ENCODE measurements around the gene TMEM31.

Gene TMEM31

DNA sequence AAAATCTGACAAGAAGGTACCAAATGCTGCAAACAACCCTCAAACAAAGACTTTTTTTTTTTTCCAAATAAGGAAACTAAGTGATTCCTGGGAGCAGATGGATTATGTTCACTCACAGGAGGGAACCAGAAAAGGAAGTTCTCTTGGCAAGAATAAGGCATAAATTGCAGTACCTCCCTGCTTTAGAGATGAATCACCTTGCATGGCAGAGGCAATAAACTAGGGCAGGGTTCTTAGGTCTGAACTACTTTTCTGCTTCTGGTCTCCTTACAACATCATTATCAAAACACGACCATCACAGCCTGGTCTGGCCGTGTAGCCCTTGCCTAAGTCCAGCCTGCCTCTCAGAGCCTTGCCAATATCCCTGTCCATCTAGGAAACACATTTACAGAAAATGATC, 6.3 kb downstream of the TMEM31 start:
- H3K9me3 ChIP-seq (ENCODE audit: severe bottlenecking), result no peaks in the 10 kb centered on the region
- no peak overlapping the region for H3K4me3 ChIP-seq (ENCODE audit: low read depth, low read length)
- no peaks in the 10 kb centered on the region for H3K36me3 ChIP-seq
- DNase-seq, result no peak
- TF ChIP-seq, protein P1, sequence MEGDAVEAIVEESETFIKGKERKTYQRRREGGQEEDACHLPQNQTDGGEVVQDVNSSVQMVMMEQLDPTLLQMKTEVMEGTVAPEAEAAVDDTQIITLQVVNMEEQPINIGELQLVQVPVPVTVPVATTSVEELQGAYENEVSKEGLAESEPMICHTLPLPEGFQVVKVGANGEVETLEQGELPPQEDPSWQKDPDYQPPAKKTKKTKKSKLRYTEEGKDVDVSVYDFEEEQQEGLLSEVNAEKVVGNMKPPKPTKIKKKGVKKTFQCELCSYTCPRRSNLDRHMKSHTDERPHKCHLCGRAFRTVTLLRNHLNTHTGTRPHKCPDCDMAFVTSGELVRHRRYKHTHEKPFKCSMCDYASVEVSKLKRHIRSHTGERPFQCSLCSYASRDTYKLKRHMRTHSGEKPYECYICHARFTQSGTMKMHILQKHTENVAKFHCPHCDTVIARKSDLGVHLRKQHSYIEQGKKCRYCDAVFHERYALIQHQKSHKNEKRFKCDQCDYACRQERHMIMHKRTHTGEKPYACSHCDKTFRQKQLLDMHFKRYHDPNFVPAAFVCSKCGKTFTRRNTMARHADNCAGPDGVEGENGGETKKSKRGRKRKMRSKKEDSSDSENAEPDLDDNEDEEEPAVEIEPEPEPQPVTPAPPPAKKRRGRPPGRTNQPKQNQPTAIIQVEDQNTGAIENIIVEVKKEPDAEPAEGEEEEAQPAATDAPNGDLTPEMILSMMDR (IDR thresholded peaks at IDR 0.05; ENCODE audit: low read depth, low read length), result no peak
- peaks cover 10% of the 10 kb centered on the region for H3K27me3 ChIP-seq (ENCODE audit: insufficient read depth, low read depth, severe bottlenecking)
- no peak overlapping the region for H3K27ac ChIP-seq

DNA sequence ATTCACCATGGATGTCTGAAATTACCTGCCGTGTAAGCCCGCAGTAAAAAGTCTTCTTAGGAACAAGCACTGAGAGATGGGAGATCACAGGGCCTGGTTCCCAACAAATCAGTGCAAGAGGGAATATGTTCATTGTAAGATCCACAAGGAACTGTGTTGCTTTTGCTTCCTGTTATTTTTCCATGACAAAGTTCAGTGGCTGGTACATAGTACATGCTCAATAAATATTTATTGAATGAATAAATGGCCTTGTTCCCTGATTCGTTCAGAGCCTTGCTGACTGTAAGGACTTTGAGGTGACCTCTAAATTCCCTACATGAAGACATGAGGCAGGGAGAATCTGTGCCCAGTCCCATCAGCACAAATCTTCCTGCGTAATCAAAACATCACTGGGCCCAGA, 7.4 kb downstream of the TMEM31 start:
- TF ChIP-seq, protein P1 (IDR thresholded peaks at IDR 0.05; ENCODE audit: low read depth, low read length), result no peak
- no peak for DNase-seq
- Histone ChIP-seq H3K27me3 (ENCODE audit: insufficient read depth, low read depth, severe bottlenecking) (peaks cover 13% of the 10 kb centered on the region), H3K9me3 (ENCODE audit: severe bottlenecking) (no peaks in the 10 kb centered on the region), H3K27ac (no peak overlapping the region), H3K36me3 (no peaks in the 10 kb centered on the region), H3K4me3 (ENCODE audit: low read depth, low read length) (no peak overlapping the region)

DNA sequence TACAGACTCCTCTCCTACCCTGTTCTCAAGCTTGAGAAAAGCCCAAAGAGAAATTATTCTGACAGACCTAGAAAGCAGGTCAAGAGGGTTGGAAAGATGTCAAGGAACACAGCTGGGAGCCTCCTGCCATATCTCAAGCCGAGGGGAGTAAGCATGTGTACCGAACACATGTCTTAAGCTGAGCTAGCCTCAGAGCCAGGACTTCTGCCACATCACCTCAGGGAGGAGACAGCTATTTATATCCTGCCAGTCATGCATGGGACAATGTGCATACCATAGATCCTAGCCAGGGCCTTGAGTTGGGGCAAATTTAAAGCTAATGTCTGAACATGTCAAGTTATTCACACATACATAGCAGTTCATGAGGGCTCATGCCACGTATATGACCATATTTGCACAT, 11.8 kb downstream of the TMEM31 start:
- H3K9me3 ChIP-seq (ENCODE audit: severe bottlenecking), result no peaks in the 10 kb centered on the region
- no peak for DNase-seq
- H3K4me3 ChIP-seq (ENCODE audit: low read depth, low read length), result no peak overlapping the region
- H3K27me3 ChIP-seq (ENCODE audit: insufficient read depth, low read depth, severe bottlenecking), result peaks cover 21% of the 10 kb centered on the region
- TF ChIP-seq, protein P1 (IDR thresholded peaks at IDR 0.05; ENCODE audit: low read depth, low read length), result no peak
- H3K36me3 ChIP-seq, result no peaks in the 10 kb centered on the region
- no peak overlapping the region for H3K27ac ChIP-seq

GRCh38 chrX:103726477-103726876, 15.8 kb downstream of the TMEM31 start:
- peaks cover 33% of the 10 kb centered on the region for H3K27me3 ChIP-seq (ENCODE audit: insufficient read depth, low read depth, severe bottlenecking)
- no peak for DNase-seq
- H3K36me3 ChIP-seq, result no peaks in the 10 kb centered on the region
- no peak overlapping the region for H3K4me3 ChIP-seq (ENCODE audit: low read depth, low read length)
- no peak overlapping the region for H3K27ac ChIP-seq
- H3K9me3 ChIP-seq (ENCODE audit: severe bottlenecking), result no peaks in the 10 kb centered on the region
- TF ChIP-seq, protein P1 (IDR thresholded peaks at IDR 0.05; ENCODE audit: low read depth, low read length), result no peak

DNA sequence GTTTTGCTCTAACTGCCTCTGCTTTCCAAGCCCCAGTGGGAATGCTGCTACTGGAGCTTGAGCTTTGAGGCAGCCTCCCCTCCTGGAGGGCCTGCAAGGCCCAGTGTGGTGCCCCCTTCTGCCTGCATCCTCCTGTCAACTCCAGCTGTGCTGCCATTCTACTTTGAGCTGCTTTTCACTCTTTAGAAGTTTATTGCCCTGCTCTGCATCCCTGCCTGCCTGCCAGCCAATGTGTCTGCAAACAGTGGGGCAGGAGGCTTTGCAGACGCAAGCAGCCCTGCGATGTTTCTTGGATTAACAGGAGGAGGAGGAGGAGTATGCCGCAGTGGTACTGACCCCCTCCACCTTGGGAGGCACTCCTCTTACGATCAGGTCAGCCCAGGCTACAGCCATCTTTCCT, 16.4 kb downstream of the TMEM31 start:
- Histone ChIP-seq H3K9me3 (ENCODE audit: severe bottlenecking) (no peaks in the 10 kb centered on the region), H3K36me3 (no peaks in the 10 kb centered on the region), H3K4me3 (ENCODE audit: low read depth, low read length) (no peak overlapping the region), H3K27me3 (ENCODE audit: insufficient read depth, low read depth, severe bottlenecking) (peaks cover 34% of the 10 kb centered on the region), H3K27ac (no peak overlapping the region)
- DNase-seq, result no peak
- TF ChIP-seq, protein P1 (IDR thresholded peaks at IDR 0.05; ENCODE audit: low read depth, low read length), result no peak

DNA sequence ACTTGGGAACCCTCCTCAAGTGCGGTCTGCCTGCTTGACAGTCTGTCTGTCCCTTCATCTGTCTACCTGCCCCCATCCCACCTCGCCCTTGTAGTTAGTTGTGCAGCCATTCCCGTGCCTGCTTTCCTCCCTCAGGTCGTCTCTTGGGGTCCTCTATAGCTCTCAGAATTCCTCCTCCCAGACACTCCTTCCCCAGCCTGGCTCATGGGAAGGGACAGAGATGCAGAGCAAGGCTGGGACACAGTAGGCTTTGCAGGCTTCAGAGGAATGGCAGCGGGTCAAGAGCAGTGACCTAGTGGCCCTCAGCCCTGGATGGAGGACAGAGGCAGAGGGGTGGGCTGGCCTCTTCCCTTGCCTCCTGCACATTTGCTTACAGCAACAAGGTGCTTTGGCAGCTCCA, 18.3 kb downstream of the TMEM31 start:
- Histone ChIP-seq H3K4me3 (ENCODE audit: low read depth, low read length) (no peak overlapping the region), H3K27ac (no peak overlapping the region), H3K36me3 (no peaks in the 10 kb centered on the region), H3K27me3 (ENCODE audit: insufficient read depth, low read depth, severe bottlenecking) (peaks cover 28% of the 10 kb centered on the region), H3K9me3 (ENCODE audit: severe bottlenecking) (no peaks in the 10 kb centered on the region)
- TF ChIP-seq, protein P1 (IDR thresholded peaks at IDR 0.05; ENCODE audit: low read depth, low read length), result no peak
- no peak for DNase-seq

All from WERI-Rb-1 (cell line).